K562 (cell line): ENCODE results near the gene CLDND1. TPM values are rescaled to one million over a fixed set of nuclear protein-coding genes. Genes with fewer than 3 reads are reported as not detected.
A peak's percentile ranks its signal among the peaks of the same experiment; 100 is the strongest.

Source experiments
- BRF2 ChIP-seq: IDR thresholded peaks from 3 replicates; pipeline ENCODE4 v1.6.1; 2011; ENCODE audit warnings: borderline replicate concordance, mild to moderate bottlenecking; ENCODE audit not compliant: insufficient read length, insufficient read depth
- C11orf30 ChIP-seq: fragments of 450-650 bp; IDR thresholded peaks from 2 replicates; pipeline ENCODE4 v1.6.1; 2016; ENCODE audit warnings: low read depth, mild to moderate bottlenecking
- CBX3 ChIP-seq, 2 experiments: IDR thresholded peaks; 1 replicate in 1 of 2; 2 replicates in 1 of 2; pipeline ENCODE4 v1.6.1; 2012; ENCODE audit warnings: inconsistent platforms in 2 of 2, low read length in 2 of 2, borderline replicate concordance in 1 of 2, control low read depth in 1 of 2
- CREB3 ChIP-seq: fragments of 450-650 bp; conservative IDR thresholded peaks from 2 replicates; pipeline ENCODE4 v1.6.1; 2016; ENCODE audit warnings: missing genetic modification characterization, low read depth, mild to moderate bottlenecking, missing compliant biosample characterization, moderate library complexity
- L3MBTL2 ChIP-seq: fragments of 450-650 bp; IDR thresholded peaks from 2 replicates; pipeline ENCODE4 v1.6.1; 2016; ENCODE audit warnings: mild to moderate bottlenecking, moderate library complexity
- PML ChIP-seq: IDR thresholded peaks from 2 replicates; pipeline ENCODE4 v1.6.1; 2012; ENCODE audit warnings: low read length, inconsistent platforms
- POLR3A ChIP-seq: IDR thresholded peaks from 2 replicates; pipeline ENCODE4 v1.6.1; 2011; ENCODE audit warnings: borderline replicate concordance, mild to moderate bottlenecking, moderate library complexity; ENCODE audit not compliant: insufficient read length, insufficient read depth; ENCODE audit errors: extremely low read depth
- RBFOX2 ChIP-seq: fragments of 200-400 bp; formaldehyde crosslinking; IDR thresholded peaks from 2 replicates; pipeline ENCODE4 v1.6.1; 2017; ENCODE audit warnings: low read depth, mild to moderate bottlenecking, low read length, moderate library complexity
- RHOXF2B ChIP-seq: fragments of 250-450 bp; sonication (Bioruptor Pico); conservative IDR thresholded peaks from 2 replicates; pipeline ENCODE4 v1.5.1; 2021
- SMARCB1 ChIP-seq: IDR thresholded peaks from 2 replicates; pipeline ENCODE4 v1.6.1; 2011; ENCODE audit warnings: improper control_type of control experiment, low read depth; ENCODE audit not compliant: insufficient read length
- SMC3 ChIP-seq: conservative IDR thresholded peaks from 2 replicates; pipeline ENCODE4 v1.6.1; 2011; ENCODE audit warnings: low read depth, low read length, improper control_type of control experiment; ENCODE audit not compliant: insufficient read depth
- SREBF2 ChIP-seq: sonication (generic); formaldehyde crosslinking; IDR thresholded peaks from 2 replicates; pipeline ENCODE4 v1.4.0; 2020; ENCODE audit warnings: mild to moderate bottlenecking, missing genetic modification reagents
- TFAP4 ChIP-seq: sonication (generic); formaldehyde crosslinking; IDR thresholded peaks from 2 replicates; pipeline ENCODE4 v1.8.0; 2022; ENCODE audit warnings: missing genetic modification reagents, mild to moderate bottlenecking, moderate library complexity, borderline replicate concordance
- THAP7 ChIP-seq: fragments of 250-450 bp; sonication (Bioruptor Pico); IDR thresholded peaks from 2 replicates; pipeline ENCODE4 v1.5.0; 2021
- U2AF1 ChIP-seq: fragments of 200-400 bp; formaldehyde crosslinking; optimal IDR thresholded peaks from 2 replicates; pipeline ENCODE3; 2017; ENCODE audit warnings: mild to moderate bottlenecking, low read depth, low read length, moderate library complexity
- ZKSCAN3 ChIP-seq: fragments of 250-450 bp; sonication (Bioruptor Pico); IDR thresholded peaks from 2 replicates; pipeline ENCODE4 v1.4.0; 2020
- ZNF609 ChIP-seq: sonication (generic); formaldehyde crosslinking; IDR thresholded peaks from 2 replicates; pipeline ENCODE4 v1.8.1; 2023; ENCODE audit warnings: missing genetic modification reagents, mild to moderate bottlenecking, borderline replicate concordance
- polyA plus RNA-seq, 8 experiments: library from polyadenylated mRNA; depleted of rRNA in 4 of 8; stranded (reverse) in 5 of 8; unstranded in 3 of 8; fragments of >200 nt; fragmentation: Nextera tagmentation in 2 of 8; fragmentation: Illumina TruSeq in 1 of 8; extraction: Ambion mirVana in 2 of 8; extraction: Trizol in 1 of 8; gene quantifications; 2 replicates each; pipeline versions ENCODE4 v1.2.1 to v1.2.3, GENCODE V29; 2011 to 2014; ENCODE audit warnings: inconsistent platforms in 1 of 8, missing spikeins in 1 of 8
- total RNA-seq, 7 experiments: library from RNA; depleted of rRNA in 6 of 7; stranded (reverse); fragments of >200 nt in 6 of 7; fragmentation: Illumina TruSeq in 2 of 7; extraction: Trizol in 2 of 7; gene quantifications; 2 replicates each; pipeline versions ENCODE4 v1.2.1 to v1.2.3, GENCODE V29; 2011 to 2021; ENCODE audit warnings: low replicate concordance in 1 of 7

The CLDND1 gene
- total and polyA plus RNA-seq, 9 of the 15 experiments (the other 6 are each of a cell fraction or from before 2014, with no cell fraction given) = 29.2 to 141 (median 60.7) TPM

GRCh38 chr3:98522544-98523281 lies at the start of gene CLDND1 (continued):
- no peak for TF ChIP-seq ZNF609
- TF ChIP-seq RBFOX2 = peak; percentile 85
- no peak for TF ChIP-seq SMC3
- no peak for TF ChIP-seq L3MBTL2
- no peak for TF ChIP-seq POLR3A
- no peak for TF ChIP-seq C11orf30
- TF ChIP-seq CBX3 (IDR thresholded peaks at IDR 0.05; ENCODE audit: borderline replicate concordance in 1 of 2, low read length in 2 of 2) = no peak
- no peak for TF ChIP-seq RHOXF2B (CRISPR knock-in tag)
- TF ChIP-seq ZKSCAN3 (CRISPR knock-in tag) = no peak
- peak; percentile 46; the same call in 1 of the 2 replicates for TF ChIP-seq TFAP4 (CRISPR knock-in tag)
- no peak for TF ChIP-seq SMARCB1
- no peak for TF ChIP-seq SREBF2
- no peak for TF ChIP-seq U2AF1
- TF ChIP-seq THAP7 (CRISPR knock-in tag) = no peak
- no peak for TF ChIP-seq BRF2
- no peak for TF ChIP-seq CREB3
- no peak for TF ChIP-seq PML
